IMR-90 (cell line): Measurements from ENCODE around the gene ANO7. TPM values are rescaled to one million over a fixed set of nuclear protein-coding genes. Genes with fewer than 3 reads are reported as not detected.

Experiments used
- ATAC-seq: fragments of 200-7000 bp; cut with Tn5 transposase; 2 replicates; pipeline ENCODE4 v1.9.1; 2020; ENCODE audit warnings: low read depth, mild to moderate bottlenecking, moderate library complexity
- BruUV-seq: library from RNA; stranded (reverse); fragments of 400-500 nt; replicated peaks from 2 replicates; lab custom pipeline; 2021; lab: Mats Ljungman, UMichigan
- CTCF ChIA-PET: fragments of 300-600 bp; formaldehyde crosslinking; extraction: SDS; loops from one replicate; lab custom pipeline; 2021; ENCODE audit warnings: antibody characterized with exemption; lab: Yijun Ruan, JAX
- POLR2A ChIA-PET: fragments of 300-600 bp; sonication (Branson Sonifier 250); formaldehyde crosslinking; loops from one replicate; lab custom pipeline; 2022; ENCODE audit warnings: antibody characterized with exemption; ENCODE audit not compliant: unreplicated experiment; lab: Charles Lee
- DNase-seq: peaks from one replicate; pipeline ENCODE4 v3.0.0; 2013
- H2AFZ ChIP-seq: replicated peaks from 2 replicates; pipeline ENCODE3; 2013; ENCODE audit warnings: low read length, mild to moderate bottlenecking; ENCODE audit not compliant: poor library complexity
- H2AK5ac ChIP-seq: 2 replicates; pipeline ENCODE4 v1.6.1; 2013; ENCODE audit warnings: low read depth, low read length, inconsistent platforms
- H2AK9ac ChIP-seq: replicated peaks from 2 replicates; pipeline ENCODE3; 2013; ENCODE audit warnings: mild to moderate bottlenecking, low read depth, low read length, moderate library complexity; ENCODE audit not compliant: poor library complexity
- H2BK120ac ChIP-seq: 2 replicates; pipeline ENCODE4 v1.6.1; 2013; ENCODE audit warnings: low read depth, low read length, inconsistent platforms
- H2BK15ac ChIP-seq: 3 replicates; pipeline ENCODE4 v1.6.1; 2013; ENCODE audit warnings: low read depth, low read length, inconsistent platforms
- H2BK20ac ChIP-seq: 2 replicates; pipeline ENCODE4 v1.6.1; 2013; ENCODE audit warnings: low read depth, mild to moderate bottlenecking, inconsistent platforms, low read length, moderate library complexity
- H2BK5ac ChIP-seq: 2 replicates; pipeline ENCODE4 v1.6.1; 2013; ENCODE audit warnings: mild to moderate bottlenecking, low read depth, low read length, inconsistent platforms; ENCODE audit not compliant: poor library complexity, severe bottlenecking
- H3K14ac ChIP-seq: replicated peaks from 2 replicates; pipeline ENCODE4 v1.6.1; 2013; ENCODE audit warnings: low read depth, low read length, inconsistent platforms
- H3K18ac ChIP-seq: 2 replicates; pipeline ENCODE4 v1.6.1; 2013; ENCODE audit warnings: low read depth, low read length, control low read depth
- H3K23ac ChIP-seq: 2 replicates; pipeline ENCODE4 v1.6.1; 2013; ENCODE audit warnings: low read depth, low read length, inconsistent platforms
- H3K27ac ChIP-seq: 2 replicates; pipeline ENCODE4 v1.5.1; 2013; ENCODE audit warnings: mild to moderate bottlenecking, control low read depth, low read length; ENCODE audit not compliant: insufficient read depth
- H3K27me3 ChIP-seq: 2 replicates; pipeline ENCODE4 v1.6.1; 2013; ENCODE audit warnings: low read length; ENCODE audit not compliant: control insufficient read depth, insufficient read depth
- H3K36me3 ChIP-seq: 2 replicates; pipeline ENCODE4 v1.6.1; 2013; ENCODE audit warnings: low read length, mixed read lengths; ENCODE audit not compliant: control insufficient read depth, insufficient read depth
- H3K4ac ChIP-seq: 2 replicates; pipeline ENCODE4 v1.6.1; 2013; ENCODE audit warnings: low read depth, low read length, inconsistent platforms
- H3K4me1 ChIP-seq: 2 replicates; pipeline ENCODE4 v1.6.1; 2013; ENCODE audit warnings: low read length, mixed read lengths; ENCODE audit not compliant: control insufficient read depth, insufficient read depth
- H3K4me2 ChIP-seq: 2 replicates; pipeline ENCODE4 v1.6.1; 2013; ENCODE audit warnings: low read depth, mild to moderate bottlenecking, control low read depth, low read length, moderate library complexity
- H3K4me3 ChIP-seq: 2 replicates; pipeline ENCODE4 v1.5.1; 2013; ENCODE audit warnings: low read depth, mild to moderate bottlenecking, control low read depth, low read length, moderate library complexity; ENCODE audit not compliant: insufficient read depth
- H3K56ac ChIP-seq: 2 replicates; pipeline ENCODE4 v1.6.1; 2013; ENCODE audit warnings: low read length, inconsistent platforms; ENCODE audit not compliant: insufficient read depth; ENCODE audit errors: extremely low read depth
- H3K79me1 ChIP-seq, 2 experiments: 2 replicates each; pipeline ENCODE4 v1.6.1; 2013; ENCODE audit warnings: low read length in 2 of 2, inconsistent platforms in 1 of 2, low read depth in 1 of 2
- H3K9ac ChIP-seq: 2 replicates; pipeline ENCODE4 v1.6.1; 2013; ENCODE audit warnings: low read depth, low read length, control low read depth
- H3K9me1 ChIP-seq: 2 replicates; pipeline ENCODE4 v1.6.1; 2013; ENCODE audit warnings: low read length, inconsistent platforms; ENCODE audit not compliant: insufficient read depth
- H3K9me3 ChIP-seq: 2 replicates; pipeline ENCODE4 v1.6.1; 2013; ENCODE audit warnings: low read length; ENCODE audit not compliant: control insufficient read depth, insufficient read depth
- H4K20me1 ChIP-seq: 2 replicates; pipeline ENCODE4 v1.6.1; 2013; ENCODE audit warnings: low read length, inconsistent platforms; ENCODE audit not compliant: insufficient read depth
- H4K5ac ChIP-seq: 2 replicates; pipeline ENCODE4 v1.6.1; 2013; ENCODE audit warnings: mild to moderate bottlenecking, low read depth, low read length, control low read depth
- H4K8ac ChIP-seq, 2 experiments: 2 replicates each; pipeline ENCODE4 v1.6.1; 2013; ENCODE audit warnings: low read depth in 2 of 2, low read length in 2 of 2, control low read depth in 1 of 2, inconsistent platforms in 1 of 2
- H4K91ac ChIP-seq: 2 replicates; pipeline ENCODE4 v1.6.1; 2013; ENCODE audit warnings: low read depth, low read length, inconsistent platforms; ENCODE audit not compliant: insufficient read depth
- CTCF ChIP-seq: conservative IDR thresholded peaks from 2 replicates; pipeline ENCODE4 v1.5.1; 2012; ENCODE audit warnings: mild to moderate bottlenecking, low read depth, low read length, improper control_type of control experiment
- MAZ ChIP-seq: IDR thresholded peaks from 2 replicates; pipeline ENCODE4 v1.6.1; 2012; ENCODE audit warnings: low read depth, mild to moderate bottlenecking, low read length, improper control_type of control experiment, moderate library complexity, borderline replicate concordance
- RCOR1 ChIP-seq: IDR thresholded peaks from 2 replicates; pipeline ENCODE4 v1.6.1; 2012; ENCODE audit warnings: mild to moderate bottlenecking, low read length, improper control_type of control experiment; ENCODE audit not compliant: insufficient replicate concordance
- WGBS, 2 experiments: methylation state at CpG; one replicate each; pipeline versions ENCODE4 v1.1.5 to v1.1.7; 2013; ENCODE audit warnings: missing lambda C conversion rate in 2 of 2; ENCODE audit not compliant: insufficient read length in 1 of 2; ENCODE audit errors: extremely low coverage in 2 of 2; 5-methylcytosine and 5-hydroxymethylcytosine counted together
- dilution Hi-C: fragments of 300-500 bp; cut with HindIII; formaldehyde crosslinking; loops from one replicate; pipeline ENCODE4 v1.14.3; 2018; ENCODE audit warnings: low sequenced_read_pairs; ENCODE audit not compliant: unreplicated experiment
- in situ Hi-C: fragments of 300-500 bp; cut with MboI; formaldehyde crosslinking; loops from 3 replicates; pipeline ENCODE4 v1.14.3; 2019; ENCODE audit warnings: low sequenced_read_pairs, inconsistent platforms, mixed read lengths
- intact Hi-C: fragments of 100-400 bp; cut with micrococcal nuclease; formaldehyde crosslinking; loops from 2 replicates; pipeline ENCODE4 v1.10.0; 2022
- polyA plus RNA-seq, 3 experiments: library from polyadenylated mRNA; depleted of rRNA; stranded (reverse); fragments of >200 nt; gene quantifications; 2 replicates each; pipeline ENCODE4 v1.2.3, GENCODE V29; 2012; ENCODE audit warnings: low replicate concordance in 1 of 3
- total RNA-seq: library from RNA; depleted of rRNA; stranded (reverse); fragments of >200 nt; gene quantifications from 2 replicates; pipeline ENCODE4 v1.2.3, GENCODE V29; 2012

ANO7 gene
- total and polyA plus RNA-seq, 2 of the 4 experiments (the other 2 are of a cell fraction) = 0.36 to 3.4 TPM

GRCh38 chr2:241177526-241178334 is 10.7 kb upstream of the ANO7 start (continued):
- TF ChIP-seq MAZ = no peak

GRCh38 chr2:241178961-241179360 is 9.5 kb upstream of the ANO7 start:
- H2BK15ac ChIP-seq = no peak overlapping the region
- no peak for TF ChIP-seq CTCF
- no peak for TF ChIP-seq RCOR1
- no peak overlapping the region for H3K27ac ChIP-seq
- H3K9ac ChIP-seq = no peak overlapping the region
- H3K23ac ChIP-seq = no peak overlapping the region
- no peaks in the 10 kb centered on the region for H3K27me3 ChIP-seq
- WGBS, 2 experiments = 56% methylated on average over 4 of the region's 4 CpGs; no CpG with 5 or more reads in 1 of the 2 experiments
- dilution Hi-C loops = no loop called here
- H3K4me3 ChIP-seq = no peak overlapping the region
- no peak overlapping the region for H3K18ac ChIP-seq
- ChIA-PET CTCF (no interaction called here), POLR2A (no interaction called here)
- no peak for DNase-seq
- H3K4ac ChIP-seq = no peak overlapping the region
- H4K20me1 ChIP-seq = no peaks in the 10 kb centered on the region
- no peaks in the 10 kb centered on the region for H3K79me1 ChIP-seq
- H4K5ac ChIP-seq = no peak overlapping the region
- H3K14ac ChIP-seq = no peak overlapping the region
- H2AFZ ChIP-seq = no peak overlapping the region
- H2BK20ac ChIP-seq = no peak overlapping the region
- H3K36me3 ChIP-seq = peaks cover 19% of the 10 kb centered on the region
- no TSS peak for BruUV-seq
- H2BK5ac ChIP-seq = no peak overlapping the region
- H4K91ac ChIP-seq = no peak overlapping the region
- H2AK5ac ChIP-seq = no peak overlapping the region
- intact Hi-C loops = no loop called here
- no peaks in the 10 kb centered on the region for H3K9me3 ChIP-seq
- in situ Hi-C loops = no loop called here
- no peak overlapping the region for H4K8ac ChIP-seq
- ATAC-seq = no peak
- no peak overlapping the region for H2AK9ac ChIP-seq
- no peaks in the 10 kb centered on the region for H3K4me1 ChIP-seq
- no peak overlapping the region for H3K4me2 ChIP-seq
- H3K56ac ChIP-seq = no peak overlapping the region
- no peak overlapping the region for H2BK120ac ChIP-seq
- H3K9me1 ChIP-seq = peaks cover 3% of the 10 kb centered on the region; the same call in 1 of the 2 replicates
